ENCODE data around the gene PARP1.

PARP1 gene

DNA sequence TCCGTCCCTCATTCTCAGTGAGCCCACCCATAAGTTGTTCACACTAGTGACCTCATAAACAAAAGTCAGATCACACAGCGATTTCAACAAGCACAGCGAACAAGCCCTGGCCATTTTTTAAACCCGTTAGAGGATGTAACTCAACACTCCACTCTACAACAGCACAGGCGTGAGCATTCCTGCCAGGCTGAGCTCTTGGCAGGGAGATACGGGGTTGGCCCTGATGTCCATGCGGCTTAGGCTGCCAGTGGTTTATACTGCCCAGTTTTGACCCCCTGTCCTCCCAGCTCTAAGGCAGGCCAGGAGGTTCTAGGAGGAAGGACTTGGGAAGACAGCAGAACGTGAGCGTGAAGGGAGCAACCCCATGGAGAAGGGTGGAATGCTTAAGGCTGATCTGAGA lies 35.0 kb downstream of the PARP1 start:
- DNase-seq: no peak

GRCh38 chr1:226371866-226372490 lies 35.9 kb downstream of the PARP1 start:
- DNase-seq: no peak

DNA sequence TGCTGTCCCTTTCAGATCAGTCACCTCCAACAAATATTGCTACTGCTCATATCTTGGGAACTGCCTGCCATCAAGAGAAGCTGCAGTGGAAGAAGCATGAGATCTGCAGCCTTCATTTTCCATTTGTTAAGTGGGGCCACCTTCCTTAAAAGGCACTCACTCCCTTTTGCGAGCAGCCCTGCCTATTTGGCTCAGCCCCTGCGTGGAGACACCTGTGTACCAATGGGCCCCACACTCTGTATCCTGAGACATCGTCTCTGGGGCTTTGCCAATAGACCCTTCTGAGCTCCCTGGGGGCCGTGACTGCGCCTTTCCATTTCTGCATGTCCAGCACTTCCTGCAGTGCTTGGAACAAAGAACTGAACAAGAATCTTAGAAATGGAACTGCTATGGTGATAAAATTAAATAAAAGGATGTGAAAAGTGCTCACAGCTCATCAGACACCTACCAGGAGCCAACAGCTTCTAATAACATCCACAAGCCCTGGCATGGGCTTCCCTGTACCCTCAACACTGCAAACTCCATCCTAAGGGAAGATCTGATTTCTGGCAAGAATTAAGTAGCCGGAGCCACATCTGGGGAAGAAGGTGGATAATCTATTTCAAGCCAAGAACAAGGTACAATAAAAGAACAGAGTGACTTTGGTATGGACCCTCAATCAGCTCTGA lies 36.7 kb downstream of the PARP1 start:
- no peak for DNase-seq

GRCh38 chr1:226370144-226370923 lies 37.6 kb downstream of the PARP1 start:
- DNase-seq: no peak

DNA sequence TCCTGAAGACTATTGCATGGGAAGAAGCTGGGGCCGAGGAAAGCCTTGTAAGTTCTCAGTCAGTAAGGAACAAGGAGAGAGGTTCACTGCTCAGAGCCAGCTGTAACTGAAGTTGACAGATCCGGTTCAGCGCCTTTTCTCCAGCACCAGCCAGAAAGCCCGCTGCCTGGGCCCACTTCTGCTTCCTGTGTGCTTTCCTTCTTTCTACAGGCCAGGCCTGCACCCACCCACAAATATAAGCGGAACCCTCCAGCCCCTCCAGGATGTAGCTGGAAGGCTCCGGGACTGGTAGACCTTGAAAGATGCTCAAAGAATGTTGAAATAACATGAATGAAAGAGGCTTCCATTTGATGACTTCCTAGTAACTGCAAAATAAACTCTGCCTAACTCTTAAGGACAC lies 38.8 kb downstream of the PARP1 start:
- DNase-seq: no peak

- no peak for DNase-seq
Observed at GRCh38 chr1:226366290-226366689, 41.6 kb downstream of the PARP1 start.

GRCh38 chr1:226365831-226366231 lies 42.1 kb downstream of the PARP1 start:
- no peak for DNase-seq

DNA sequence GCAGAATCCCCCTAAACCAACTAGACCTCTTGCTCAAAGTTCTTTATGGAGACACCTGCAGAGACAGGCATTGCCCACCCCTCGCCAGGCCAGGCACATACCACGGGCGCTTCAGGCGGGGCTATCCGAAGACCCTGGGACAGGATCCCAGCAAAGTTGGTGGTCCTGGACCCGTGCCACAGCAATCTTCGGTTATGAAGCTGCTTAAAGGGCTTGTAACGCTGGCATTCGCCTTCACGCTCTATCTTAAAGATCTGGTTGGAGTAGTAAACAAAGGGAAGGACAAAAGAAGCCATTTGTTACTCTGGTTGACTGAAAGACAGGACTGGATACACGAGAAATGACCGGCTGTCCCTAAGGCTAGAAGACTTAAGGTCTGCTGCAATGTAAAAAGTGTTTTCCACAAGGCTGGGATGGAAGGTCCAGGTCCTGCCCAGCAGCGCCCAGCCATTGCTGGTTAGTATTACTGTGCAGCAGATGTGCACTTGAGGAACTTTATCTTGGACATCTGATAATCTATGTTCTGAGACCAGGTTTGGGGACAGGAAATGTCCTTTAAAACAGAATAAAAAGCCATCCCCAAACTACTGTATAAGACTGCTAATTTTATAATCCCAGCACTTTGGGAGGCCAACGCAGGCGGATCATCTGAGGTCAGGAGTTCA lies 42.9 kb downstream of the PARP1 start:
- DNase-seq: no peak

GRCh38 chr1:226364514-226364899 lies 43.4 kb downstream of the PARP1 start:
- no peak for DNase-seq

DNA sequence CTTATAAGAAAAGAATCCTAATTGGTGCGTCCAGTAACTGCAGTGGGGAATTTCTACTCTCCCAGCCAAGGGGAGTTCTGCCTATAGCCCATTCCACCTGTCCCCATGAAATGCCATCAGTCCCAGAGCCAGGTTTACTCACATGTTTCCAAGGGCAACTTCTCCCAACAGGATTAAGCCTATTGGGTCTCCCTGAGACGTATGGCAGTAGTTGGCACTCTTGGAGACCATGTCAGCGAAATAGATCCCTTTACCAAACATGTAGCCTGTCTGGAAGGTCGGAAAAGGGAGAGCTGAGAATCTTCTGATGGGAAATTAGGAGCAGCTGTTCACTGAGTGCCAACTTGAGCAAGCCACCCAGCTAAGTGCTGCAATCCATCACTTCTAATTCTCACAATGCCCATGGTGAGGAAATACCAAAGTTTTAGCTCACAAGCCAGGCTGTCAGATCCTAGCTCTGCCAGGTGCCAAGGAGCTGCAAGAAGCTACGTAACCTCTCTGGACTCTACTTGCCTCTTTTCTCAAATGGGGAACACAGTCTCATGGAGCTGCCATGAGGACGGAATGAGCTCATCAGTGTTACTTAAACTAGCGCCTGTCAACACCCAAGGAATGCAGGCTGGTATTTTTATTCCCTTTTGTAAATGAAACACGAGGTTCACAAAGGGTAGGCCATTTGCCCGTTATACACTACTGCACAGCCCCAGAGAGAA lies 43.9 kb downstream of the PARP1 start:
- DNase-seq: no peak

GRCh38 chr1:226362891-226363447 lies 44.9 kb downstream of the PARP1 start:
- no peak for DNase-seq

DNA sequence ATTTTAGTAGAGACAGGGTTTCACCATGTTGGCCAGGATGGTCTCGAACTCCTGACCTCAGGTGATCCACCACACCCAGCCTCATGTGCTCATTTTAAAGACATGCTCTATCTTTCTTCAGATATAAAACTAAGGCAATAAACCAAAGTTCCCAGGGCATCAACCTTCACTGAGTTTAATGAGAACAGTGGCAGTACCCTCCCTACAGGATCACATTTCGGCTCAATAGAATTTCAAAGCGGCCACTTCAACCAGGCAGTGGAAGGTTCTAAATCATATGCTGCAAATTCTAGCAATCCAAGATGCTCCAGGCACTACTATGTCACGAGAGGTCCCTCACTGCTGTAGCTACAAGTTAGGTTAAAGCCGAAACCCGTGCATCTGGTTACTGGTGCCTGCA lies 45.5 kb downstream of the PARP1 start:
- no peak for DNase-seq

- no peak for DNase-seq
Observed at GRCh38 chr1:226360106-226360746, 47.7 kb downstream of the PARP1 start.

GRCh38 chr1:226357416-226357815 lies 50.5 kb downstream of the PARP1 start:
- no peak for DNase-seq

- no peak for DNase-seq
Observed at GRCh38 chr1:226355669-226356551, 52.0 kb downstream of the PARP1 start.

GRCh38 chr1:226355016-226355415 lies 52.9 kb downstream of the PARP1 start:
- no peak for DNase-seq

- no peak for DNase-seq
Observed at GRCh38 chr1:226353698-226354525, 54.0 kb downstream of the PARP1 start.

DNA sequence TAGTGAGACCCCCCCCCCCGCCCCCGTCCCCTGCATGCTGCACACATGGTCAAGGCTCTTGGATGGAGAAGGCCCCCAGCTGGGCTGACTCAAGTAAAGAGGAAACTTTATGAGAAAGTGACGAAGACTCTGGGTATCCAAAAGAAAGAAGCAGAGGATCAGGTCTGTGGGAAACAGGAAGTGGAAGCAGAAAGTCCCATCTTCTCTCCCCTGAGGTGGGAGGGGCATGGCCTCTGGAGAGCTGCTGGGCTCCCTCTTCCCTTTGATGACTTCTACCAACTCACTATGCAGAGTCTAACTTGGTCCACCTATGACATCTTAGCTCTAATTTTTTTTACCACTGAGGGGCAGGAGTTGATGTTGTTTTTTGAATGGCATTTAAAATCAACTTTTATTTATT lies 56.2 kb downstream of the PARP1 start:
- no peak for DNase-seq

DNA sequence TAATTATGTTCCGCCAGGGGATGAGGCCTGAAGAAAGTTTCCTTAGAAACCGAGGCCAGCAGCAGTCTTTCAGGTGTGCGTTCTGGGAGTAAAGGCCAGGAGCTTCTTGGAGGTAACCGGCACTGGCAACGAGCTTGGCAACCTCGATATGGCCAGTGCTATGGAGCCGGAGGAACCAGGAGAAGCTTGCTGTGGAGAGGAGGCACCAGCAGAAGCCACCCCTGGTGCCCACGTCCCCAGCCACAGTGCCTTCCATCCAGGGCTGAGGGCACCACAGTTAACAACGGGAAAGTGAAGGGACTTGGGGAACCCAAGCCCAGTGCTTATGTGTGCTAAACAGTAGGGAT lies 57.4 kb downstream of the PARP1 start:
- DNase-seq: no peak

GRCh38 chr1:226349801-226350518 lies 57.9 kb downstream of the PARP1 start:
- no peak for DNase-seq
